NCI-H446 (cell line): ENCODE results near the gene HSF2BP.
"Not testable (repeated sequence)": the region's sequence is repeated elsewhere in the genome, so short reads cannot be mapped to it uniquely, and the experiment has no call there.

Experiments
- DNase-seq, 2 experiments: peaks; one replicate each; lab custom pipeline; 2025; lab: John Stamatoyannopoulos, UW

HSF2BP gene

DNA sequence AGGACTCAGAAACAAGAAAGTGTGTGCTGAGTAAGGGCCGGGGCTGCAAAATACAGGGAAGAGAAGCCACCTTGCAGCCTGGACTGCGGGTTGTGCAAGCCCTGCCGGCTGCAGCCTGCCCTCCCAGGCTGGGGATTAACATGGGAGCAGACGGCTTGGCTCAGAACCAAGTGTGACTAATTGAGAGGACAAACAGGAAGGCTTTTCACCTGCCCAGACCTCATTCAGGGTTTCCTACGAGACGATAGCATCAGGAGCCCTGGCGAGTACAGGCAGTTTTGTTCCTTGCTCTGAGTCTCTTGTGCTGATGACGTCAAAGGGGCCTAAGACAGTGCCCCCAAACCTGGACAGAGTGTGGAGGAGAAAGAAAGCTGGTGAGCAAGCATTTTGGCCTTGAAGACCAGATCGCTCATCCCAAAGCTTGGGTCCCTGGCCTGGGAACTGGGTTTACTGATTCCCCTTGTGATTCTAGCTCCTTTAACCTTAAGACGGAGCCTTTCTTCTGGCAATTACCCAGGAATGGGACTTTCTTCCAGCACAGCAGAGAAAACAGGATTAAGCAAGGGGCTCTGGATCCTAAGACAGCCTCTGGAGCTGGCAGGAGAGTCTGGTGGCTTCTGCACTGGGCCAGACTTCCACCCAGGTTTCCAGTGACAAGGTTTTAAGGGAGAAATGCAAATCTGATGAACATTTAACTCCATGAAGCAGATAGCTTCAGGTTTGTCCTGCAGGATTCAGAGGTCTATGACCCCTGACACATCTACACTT is 142.2 kb downstream of the HSF2BP start:
- DNase-seq: not testable (repeated sequence)

DNA sequence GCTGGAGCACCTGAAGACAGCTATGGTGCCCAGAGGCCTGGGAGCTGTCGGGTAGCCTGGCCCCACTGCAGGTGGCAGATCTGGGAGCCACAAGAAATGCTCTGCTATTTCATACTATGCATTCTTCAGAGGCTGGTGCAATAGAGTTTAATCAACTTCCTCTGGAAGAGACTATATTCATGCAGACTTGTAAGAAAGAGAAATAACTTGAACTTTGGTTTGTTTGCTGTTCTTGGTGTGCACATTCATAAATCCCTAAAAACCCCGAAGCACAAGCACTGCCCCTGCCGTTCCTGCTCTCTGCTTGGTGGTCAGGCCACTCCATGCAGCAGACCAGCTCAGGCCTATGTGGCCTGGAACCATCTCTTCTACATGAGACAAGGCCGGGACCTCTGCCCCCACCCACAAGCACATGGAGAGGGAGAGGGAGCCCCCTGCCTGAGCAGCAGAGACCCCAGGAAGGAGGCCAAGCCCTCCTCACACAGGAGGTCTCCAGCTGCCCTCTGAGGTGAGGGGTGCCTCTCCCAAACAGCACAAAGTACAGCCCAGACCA is 142.9 kb downstream of the HSF2BP start:
- DNase-seq: not testable (repeated sequence)

DNA sequence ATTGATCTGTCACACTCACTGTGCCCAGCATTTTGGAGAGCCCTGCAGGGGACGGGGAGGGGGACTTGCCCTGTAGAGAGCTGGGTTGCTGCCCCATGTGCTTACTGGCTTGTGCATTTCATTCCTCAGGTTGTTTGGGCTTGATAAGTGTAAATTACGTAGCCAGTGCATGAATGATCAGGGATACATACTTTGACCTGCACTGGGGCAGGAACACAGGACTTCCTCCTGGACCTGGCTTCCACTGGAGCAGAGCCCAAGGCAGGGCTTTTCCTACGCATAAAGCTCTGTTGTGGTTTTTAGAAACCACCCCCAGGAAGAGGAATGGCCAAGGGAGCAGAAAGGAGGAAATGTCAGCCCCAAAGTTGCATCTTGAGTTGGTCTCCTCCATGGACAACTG is 144.5 kb downstream of the HSF2BP start:
- DNase-seq: not testable (repeated sequence)

DNA sequence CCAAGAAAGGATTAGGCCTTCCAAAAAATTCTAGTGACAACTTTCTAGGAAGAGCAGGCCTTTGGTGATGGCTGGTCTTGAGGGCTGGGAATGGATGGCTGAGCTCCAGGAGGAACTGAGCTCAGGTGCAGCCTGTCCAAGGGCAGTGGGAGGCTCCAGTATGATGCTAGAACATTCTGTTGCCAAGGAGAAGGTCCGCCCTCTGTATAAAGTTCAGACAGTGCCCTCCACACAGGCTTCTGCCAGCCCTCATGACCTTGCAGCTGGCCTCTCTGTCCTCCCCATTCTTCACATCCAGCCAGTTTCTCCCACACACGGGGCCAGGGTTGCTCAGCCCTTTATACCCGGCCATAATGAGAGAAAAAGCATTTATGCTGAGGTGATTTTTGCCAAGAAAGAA is 146.3 kb downstream of the HSF2BP start:
- DNase-seq: not testable (repeated sequence)

DNA sequence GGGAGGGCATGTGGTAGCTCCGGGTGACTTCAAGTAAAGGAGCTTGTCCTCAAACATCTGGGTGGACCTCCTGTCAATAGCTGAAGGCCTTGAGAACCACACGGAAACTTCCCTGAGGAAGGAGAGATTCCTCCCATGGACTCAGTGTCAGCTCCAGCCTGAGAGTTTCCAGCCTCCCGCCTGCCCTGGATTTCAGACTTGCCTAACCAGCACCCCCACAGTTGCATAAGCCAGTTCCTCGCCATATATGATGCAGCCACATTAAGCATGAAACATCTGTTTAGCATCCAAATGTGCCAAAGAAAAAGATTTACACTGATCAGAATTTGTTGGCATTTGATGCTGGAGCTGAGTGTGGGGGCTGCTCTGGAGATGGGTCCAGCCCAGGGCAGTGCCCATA is 148.1 kb downstream of the HSF2BP start:
- DNase-seq: not testable (repeated sequence)

DNA sequence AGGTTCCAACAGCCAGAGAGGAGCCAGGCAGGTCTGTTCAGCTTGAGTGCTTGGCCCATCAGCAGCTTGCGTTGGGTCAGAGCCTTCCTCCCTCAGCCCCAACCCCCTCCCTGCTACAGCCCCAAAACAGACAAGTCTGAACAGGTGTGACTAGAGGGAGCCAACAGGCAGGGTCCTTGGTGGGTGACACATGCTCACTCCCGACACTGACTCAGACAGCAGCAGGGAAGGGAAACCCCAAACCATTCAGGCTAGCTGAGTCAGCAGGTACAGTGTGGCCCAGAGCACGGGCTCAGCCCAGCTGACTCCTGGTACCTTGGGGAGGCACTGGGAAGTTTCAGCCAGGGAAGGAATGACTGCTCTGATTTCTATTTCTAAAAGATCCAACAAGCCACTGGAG is 148.6 kb downstream of the HSF2BP start:
- not testable (repeated sequence) for DNase-seq

DNA sequence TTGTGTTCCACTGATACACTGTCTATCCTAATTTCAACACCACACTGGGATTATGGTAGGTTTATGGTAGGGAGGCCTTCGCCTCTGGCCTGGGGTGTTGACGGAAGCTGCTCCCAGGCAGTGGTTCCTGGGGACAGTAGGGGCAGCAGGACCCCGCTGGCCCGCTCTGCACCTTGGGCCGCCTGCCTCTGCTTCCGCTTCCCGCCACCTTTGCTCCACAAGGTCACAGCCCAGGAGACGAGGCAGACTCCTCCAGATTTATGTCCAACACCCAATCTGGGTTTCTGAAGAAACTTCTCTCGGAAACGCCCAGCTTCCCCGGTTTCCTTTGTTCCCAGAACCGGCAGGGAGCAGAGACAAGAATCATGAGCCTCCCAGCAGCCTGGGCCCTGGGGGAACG is 155.4 kb downstream of the HSF2BP start:
- DNase-seq: not testable (repeated sequence)

DNA sequence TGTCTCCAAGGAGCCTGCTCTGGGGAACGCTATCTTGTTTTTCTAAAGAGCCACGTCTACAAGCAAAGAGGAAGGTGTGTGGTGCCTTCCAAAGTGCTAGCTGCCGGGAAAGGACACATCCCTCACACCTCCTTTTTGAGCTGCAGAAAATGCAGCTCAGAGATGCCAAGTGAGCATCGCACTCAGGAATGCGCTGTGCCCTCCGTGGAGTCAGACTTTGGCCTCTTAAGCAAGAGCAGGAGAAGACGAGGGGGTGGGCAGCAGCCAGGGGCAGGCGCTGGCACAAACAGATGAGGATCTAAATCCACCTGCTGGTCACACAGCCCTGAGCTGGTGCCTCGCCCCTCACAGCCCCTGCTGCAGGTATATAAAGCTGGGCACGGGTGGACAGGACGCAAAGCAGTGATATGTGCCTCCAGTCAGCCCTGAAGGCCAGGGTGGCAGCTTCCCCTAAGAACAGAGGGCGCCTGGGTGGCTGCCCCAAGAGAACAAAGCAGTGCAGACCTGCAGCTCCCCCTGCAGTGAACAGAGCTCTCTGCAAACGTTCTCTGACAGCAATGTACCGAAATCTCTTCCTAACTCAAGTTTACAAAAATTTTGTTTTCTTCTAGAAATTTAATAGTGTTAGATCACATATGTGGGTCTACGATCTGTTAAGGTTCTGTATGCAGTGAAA is 156.1 kb downstream of the HSF2BP start:
- not testable (repeated sequence) for DNase-seq

DNA sequence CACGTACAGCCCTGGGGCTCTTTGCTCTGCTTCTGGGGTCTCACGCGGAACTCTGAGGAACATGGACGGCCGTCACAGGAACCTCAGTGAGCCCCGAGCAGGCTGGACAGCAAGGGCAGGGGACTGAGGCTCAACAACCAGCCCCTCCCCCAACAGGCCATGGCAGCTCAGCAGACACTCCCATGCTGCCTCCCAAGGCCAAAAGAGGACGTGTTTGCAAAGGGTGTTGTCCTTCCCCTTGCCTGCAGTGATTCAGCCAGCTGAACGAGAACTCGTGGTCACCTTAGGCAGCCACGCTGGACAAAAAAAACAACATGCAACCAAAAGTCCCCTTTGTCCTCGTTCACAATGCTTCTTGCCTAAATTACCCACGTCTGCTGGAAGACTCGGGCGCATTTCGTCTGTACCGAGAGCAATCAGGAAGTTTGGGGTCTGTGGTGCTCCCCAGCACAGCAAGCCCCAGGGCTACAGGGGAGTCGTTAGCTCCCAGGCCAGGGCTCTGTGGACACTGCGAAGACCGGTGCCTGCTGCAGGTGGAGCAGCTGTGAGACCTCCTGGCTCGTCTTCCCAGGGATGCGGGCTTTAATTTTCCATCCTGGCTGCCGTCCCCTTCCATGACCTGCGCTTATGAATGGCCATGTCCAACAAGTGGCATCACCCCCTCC is 156.7 kb downstream of the HSF2BP start:
- not testable (repeated sequence) for DNase-seq

DNA sequence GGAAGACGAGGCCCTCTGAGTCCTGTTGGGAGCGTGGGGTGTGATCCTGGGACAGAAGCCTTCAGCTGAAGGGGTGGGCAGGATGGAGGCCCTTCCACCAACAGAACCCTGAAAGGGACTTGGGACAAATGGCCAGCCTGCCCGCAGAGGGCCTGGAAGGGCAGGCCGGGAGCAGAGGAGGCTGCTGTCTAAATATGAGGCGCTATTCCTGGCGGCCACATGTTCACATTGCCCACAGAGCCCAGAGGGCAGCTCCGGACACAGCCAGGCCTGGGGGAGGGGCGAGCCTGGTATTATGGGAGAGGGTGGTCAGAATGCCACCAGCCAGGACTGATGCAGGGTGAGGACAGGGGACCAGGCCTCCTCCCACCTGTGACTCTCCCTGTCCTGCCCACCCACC is 160.4 kb downstream of the HSF2BP start:
- DNase-seq: not testable (repeated sequence)

DNA sequence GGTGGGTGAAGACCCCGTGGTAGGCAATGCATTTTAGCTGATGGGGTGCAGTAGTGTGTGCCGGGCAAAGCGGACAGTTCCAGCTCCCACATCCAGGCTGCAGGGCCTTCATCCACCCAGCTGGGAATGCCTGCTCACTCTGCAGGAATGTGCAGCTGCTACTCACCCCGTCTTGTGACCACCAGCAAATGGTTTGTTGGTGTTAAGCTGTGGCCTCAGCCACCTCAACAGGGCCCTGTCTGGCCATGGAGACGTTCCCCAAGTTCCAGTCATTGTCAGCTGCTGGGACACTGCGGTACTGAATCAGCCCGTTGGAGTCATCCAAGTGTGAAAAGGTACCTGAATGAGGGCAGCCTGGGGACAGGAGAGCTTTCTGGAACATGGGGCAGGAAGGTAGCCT is 161.2 kb downstream of the HSF2BP start:
- DNase-seq: not testable (repeated sequence)

DNA sequence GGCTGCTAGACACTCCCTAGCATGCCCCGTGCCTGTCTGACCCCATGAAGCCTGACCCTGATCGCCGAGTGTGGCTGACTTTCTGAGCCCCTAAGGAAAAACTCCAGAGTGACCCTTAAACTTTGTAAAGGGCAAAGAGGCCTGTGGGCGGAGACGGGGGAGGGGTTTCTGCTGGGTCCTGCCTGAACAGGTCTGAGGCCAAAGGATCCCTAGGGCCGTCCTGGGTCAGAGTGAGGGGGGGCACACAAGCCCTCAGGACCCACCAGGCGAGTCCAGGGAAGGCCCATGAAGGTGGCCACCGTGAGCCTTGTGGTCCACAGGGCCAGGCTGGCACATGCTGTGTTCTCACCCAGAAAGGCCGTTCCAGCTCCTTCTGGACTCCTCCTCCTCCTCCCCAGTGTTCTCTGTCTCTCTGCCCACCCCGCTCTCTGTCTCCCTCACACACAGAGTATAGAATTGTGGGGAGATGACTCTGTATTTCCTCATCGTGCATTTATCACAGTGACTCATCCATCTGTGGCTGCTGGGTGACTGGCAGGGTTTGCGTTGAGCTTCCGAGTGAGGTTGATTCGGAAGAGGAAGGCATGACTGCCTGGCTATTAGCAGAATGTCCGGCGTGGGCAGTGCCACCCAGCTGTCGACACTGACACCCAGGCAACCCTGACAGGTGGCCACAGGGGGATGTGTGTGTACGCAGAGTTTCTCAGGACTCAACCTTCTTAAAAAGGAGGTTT is 164.8 kb downstream of the HSF2BP start:
- not testable (repeated sequence) for DNase-seq

DNA sequence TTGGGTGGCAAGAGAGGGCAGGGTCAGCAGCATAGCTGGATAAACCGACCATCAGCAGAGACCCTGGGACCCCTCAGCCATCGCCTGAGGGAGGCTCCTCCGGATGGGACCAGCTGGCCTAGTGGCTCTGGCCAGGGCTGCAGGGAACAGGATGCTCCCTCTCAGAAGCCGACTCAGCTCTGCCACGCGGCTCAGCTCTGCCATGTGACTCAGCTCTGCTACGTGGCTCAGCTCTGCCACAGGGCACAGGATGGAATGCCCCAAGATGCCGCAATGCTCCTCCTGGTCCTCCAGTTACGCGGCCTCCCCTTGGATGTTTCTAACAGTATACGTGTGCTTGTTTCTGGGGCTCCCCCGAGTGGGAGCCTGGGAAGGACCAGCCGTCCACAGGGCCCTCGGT is 165.8 kb downstream of the HSF2BP start:
- not testable (repeated sequence) for DNase-seq

DNA sequence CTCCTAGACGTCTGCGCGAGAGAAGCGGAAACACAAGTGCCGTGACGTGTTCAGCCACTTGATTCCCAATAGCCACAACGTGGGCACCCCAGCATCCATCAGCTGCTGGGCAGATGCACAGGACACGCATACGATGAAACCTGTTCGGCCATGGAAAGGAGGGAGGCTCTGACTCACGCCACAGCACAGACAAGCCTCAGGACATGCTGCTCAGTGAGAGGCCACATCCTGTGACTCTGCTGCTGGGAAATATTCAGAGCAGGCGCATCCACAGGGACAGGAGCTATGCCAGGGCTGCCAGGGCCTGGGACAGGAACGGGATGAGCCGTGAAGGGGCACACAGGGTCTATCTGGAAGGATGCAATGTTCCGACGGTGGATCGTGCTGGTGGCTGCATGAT is 171.1 kb downstream of the HSF2BP start:
- DNase-seq: not testable (repeated sequence)

DNA sequence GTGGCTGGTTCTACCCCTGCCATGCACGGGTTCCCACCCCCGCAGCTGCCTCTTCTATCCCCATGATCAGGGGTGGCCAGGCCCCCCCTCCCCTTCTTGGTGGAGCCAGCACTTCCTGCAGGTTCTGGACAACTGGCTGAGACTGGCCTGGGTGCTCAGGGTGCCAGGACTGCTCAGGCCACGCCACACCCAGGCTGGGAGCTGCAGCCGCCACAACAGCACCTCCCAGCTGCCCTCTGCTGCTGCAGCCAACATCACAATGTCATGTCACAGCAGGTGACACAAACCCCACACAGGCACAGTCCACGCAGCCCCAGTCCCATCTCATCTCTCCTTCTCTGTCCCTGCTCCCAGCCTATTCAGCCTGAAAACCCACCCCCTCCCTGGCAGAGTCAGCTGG is 173.2 kb downstream of the HSF2BP start:
- DNase-seq: not testable (repeated sequence)

DNA sequence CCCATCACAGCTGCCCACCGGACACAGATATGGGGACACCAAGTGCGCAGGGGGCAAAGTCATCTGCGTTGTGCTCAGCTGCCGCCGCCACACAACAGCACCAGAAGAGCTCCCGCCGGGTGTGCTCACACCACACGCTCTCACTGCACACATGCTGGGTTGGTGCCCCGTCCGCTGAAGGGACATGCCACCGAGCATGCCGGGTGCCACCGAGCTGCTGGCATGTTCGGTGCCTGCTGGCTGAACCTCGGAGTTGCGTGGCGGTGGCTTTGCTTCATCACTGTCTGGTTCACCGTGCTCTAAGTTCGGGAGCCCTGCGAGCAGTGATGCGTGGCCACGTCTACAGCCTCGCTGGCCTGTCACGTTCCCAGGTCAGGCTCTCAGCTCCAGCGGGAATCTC is 174.3 kb downstream of the HSF2BP start:
- DNase-seq: not testable (repeated sequence)

DNA sequence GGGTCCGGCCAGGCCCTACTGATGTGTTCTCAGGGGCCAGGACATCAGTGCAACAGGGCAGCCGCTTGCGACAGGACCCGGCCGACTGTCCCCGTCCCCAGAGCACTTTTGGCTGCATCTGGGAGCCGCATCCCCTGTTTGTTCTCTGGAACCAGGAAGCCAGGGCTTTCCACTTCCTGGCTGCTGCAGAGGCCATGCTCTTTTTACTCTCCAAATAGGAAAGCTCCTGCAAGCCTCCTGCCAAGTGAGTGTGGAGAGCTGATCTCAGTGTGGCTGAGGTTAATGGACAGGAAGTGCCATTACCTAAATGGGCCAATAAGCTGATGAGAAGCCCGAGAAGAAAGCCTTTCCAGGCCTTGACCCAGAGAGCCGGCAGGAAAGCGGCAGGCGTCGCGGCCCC is 180.1 kb downstream of the HSF2BP start:
- DNase-seq: not testable (repeated sequence)
